WTC11 (cell line): ENCODE measurements around the gene ZNF787. TPM values are rescaled to one million over a fixed set of nuclear protein-coding genes. Genes with fewer than 3 reads are reported as not detected.

Experiments used
- ATAC-seq: fragments of 200-7000 bp; cut with Tn5 transposase; 2 replicates; pipeline ENCODE4 v1.10.0; 2021; ENCODE audit warnings: mild to moderate bottlenecking, moderate library complexity
- CTCF ChIA-PET: fragments of 300-600 bp; sonication (Branson Sonifier 250); formaldehyde crosslinking; loops from one replicate; lab custom pipeline; 2021; ENCODE audit warnings: antibody characterized with exemption; lab: Charles Lee
- POLR2A ChIA-PET: fragments of 350-600 bp; sonication (Branson Sonifier 250); formaldehyde crosslinking; loops from one replicate; lab custom pipeline; 2021; ENCODE audit warnings: antibody characterized with exemption; lab: Charles Lee
- DNase-seq: peaks from one replicate; pipeline ENCODE4 v3.0.0; 2021; ENCODE audit warnings: low spot score
- H3K27ac Mint-ChIP-seq: 2 replicates; pipeline ENCODE4 v1.8.0; 2021; ENCODE audit warnings: mixed read lengths
- H3K27me3 Mint-ChIP-seq: 2 replicates; pipeline ENCODE4 v1.8.0; 2021; ENCODE audit warnings: low read depth, mild to moderate bottlenecking, moderate library complexity, mixed read lengths
- H3K36me3 Mint-ChIP-seq: 2 replicates; pipeline ENCODE4 v1.8.0; 2021; ENCODE audit warnings: mixed read lengths
- H3K4me1 Mint-ChIP-seq: 2 replicates; pipeline ENCODE4 v1.8.0; 2022; ENCODE audit warnings: mixed read lengths
- H3K4me3 Mint-ChIP-seq: 2 replicates; pipeline ENCODE4 v1.8.0; 2021; ENCODE audit warnings: mild to moderate bottlenecking, moderate library complexity, mixed read lengths
- H3K9me3 Mint-ChIP-seq: 2 replicates; pipeline ENCODE4 v1.8.0; 2021; ENCODE audit warnings: mixed read lengths
- CREB1 ChIP-seq: sonication (generic); formaldehyde crosslinking; IDR thresholded peaks from 2 replicates; pipeline ENCODE4 v1.8.0; 2023; ENCODE audit warnings: mild to moderate bottlenecking, missing genetic modification reagents
- EMX1 ChIP-seq: fragments of 250-450 bp; sonication (Bioruptor Pico); IDR thresholded peaks from 2 replicates; pipeline ENCODE4 v1.8.0; 2021; ENCODE audit warnings: mild to moderate bottlenecking
- JAZF1 ChIP-seq: fragments of 250-450 bp; sonication (Bioruptor Pico); IDR thresholded peaks from 2 replicates; pipeline ENCODE4 v1.9.0; 2021; ENCODE audit warnings: moderate library complexity, mild to moderate bottlenecking, inconsistent platforms
- JUN ChIP-seq: sonication (generic); formaldehyde crosslinking; IDR thresholded peaks from 2 replicates; pipeline ENCODE4 v1.8.0; 2023; ENCODE audit warnings: mild to moderate bottlenecking, missing genetic modification reagents
- NR3C1 ChIP-seq: sonication (generic); formaldehyde crosslinking; conservative IDR thresholded peaks from 2 replicates; pipeline ENCODE4 v1.8.1; 2023; ENCODE audit warnings: low read depth, mild to moderate bottlenecking, missing genetic modification reagents
- TCF7 ChIP-seq: sonication (generic); formaldehyde crosslinking; IDR thresholded peaks from 2 replicates; pipeline ENCODE4 v1.8.0; 2022; ENCODE audit warnings: mild to moderate bottlenecking, low read depth, missing genetic modification reagents, moderate library complexity
- TEAD4 ChIP-seq: sonication (generic); formaldehyde crosslinking; IDR thresholded peaks from 2 replicates; pipeline ENCODE4 v1.8.0; 2022; ENCODE audit warnings: mild to moderate bottlenecking, missing genetic modification reagents
- ZNF263 ChIP-seq: sonication (generic); formaldehyde crosslinking; IDR thresholded peaks from 2 replicates; pipeline ENCODE4 v1.8.1; 2022; ENCODE audit warnings: low read depth, mild to moderate bottlenecking, moderate library complexity, missing genetic modification reagents
- ZNF416 ChIP-seq: fragments of 250-450 bp; sonication (Bioruptor Pico); IDR thresholded peaks from 2 replicates; pipeline ENCODE4 v1.9.0; 2021; ENCODE audit warnings: mild to moderate bottlenecking, inconsistent platforms
- ZNF423 ChIP-seq: fragments of 250-450 bp; sonication (Bioruptor Pico); IDR thresholded peaks from 2 replicates; pipeline ENCODE4 v2.1.2; 2022; ENCODE audit warnings: mild to moderate bottlenecking, moderate library complexity
- total RNA-seq: library from RNA; stranded (reverse); gene quantifications from 3 replicates; pipeline ENCODE4 v1.2.3, GENCODE V29; 2021
- TF ChIP-seq, protein P1 (sequence below): fragments of 200-600 bp; IDR thresholded peaks from 2 replicates; pipeline ENCODE4 v1.8.0; 2022; ENCODE audit warnings: antibody characterized with exemption
- TF ChIP-seq, protein P2 (sequence below): sonication (generic); formaldehyde crosslinking; IDR thresholded peaks from 2 replicates; pipeline ENCODE4 v1.8.1; 2023; ENCODE audit warnings: mild to moderate bottlenecking, moderate library complexity, missing genetic modification reagents
- TF ChIP-seq, protein P3 (sequence below): fragments of 250-450 bp; sonication (Bioruptor Pico); IDR thresholded peaks from 2 replicates; pipeline ENCODE4 v2.1.2; 2022; ENCODE audit warnings: mild to moderate bottlenecking, moderate library complexity

ZNF787 gene
- total RNA-seq, 1 experiment from 2014 or later: 62.9 TPM

DNA sequence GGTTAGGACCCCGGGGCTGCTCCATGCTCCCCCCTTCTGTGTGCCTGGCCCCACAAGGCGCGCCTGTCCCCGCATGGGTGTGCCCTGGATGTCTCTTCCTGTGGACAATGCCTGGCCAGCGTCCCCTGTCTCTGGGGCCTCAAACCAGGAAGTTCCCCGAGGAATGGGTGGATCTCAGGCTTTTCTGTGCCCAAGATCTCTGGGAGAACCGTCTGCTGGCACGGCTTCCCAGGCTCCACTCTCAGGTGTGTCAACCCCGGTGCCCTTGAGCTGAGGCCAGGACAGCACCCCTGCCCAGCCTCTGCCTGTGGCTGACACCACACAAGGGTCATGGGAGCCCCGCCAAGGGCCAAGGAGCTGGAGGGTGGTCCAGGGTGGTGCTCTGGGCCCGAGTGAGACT is 35.7 kb upstream of the ZNF787 start (continued):
- TF ChIP-seq, protein P1, sequence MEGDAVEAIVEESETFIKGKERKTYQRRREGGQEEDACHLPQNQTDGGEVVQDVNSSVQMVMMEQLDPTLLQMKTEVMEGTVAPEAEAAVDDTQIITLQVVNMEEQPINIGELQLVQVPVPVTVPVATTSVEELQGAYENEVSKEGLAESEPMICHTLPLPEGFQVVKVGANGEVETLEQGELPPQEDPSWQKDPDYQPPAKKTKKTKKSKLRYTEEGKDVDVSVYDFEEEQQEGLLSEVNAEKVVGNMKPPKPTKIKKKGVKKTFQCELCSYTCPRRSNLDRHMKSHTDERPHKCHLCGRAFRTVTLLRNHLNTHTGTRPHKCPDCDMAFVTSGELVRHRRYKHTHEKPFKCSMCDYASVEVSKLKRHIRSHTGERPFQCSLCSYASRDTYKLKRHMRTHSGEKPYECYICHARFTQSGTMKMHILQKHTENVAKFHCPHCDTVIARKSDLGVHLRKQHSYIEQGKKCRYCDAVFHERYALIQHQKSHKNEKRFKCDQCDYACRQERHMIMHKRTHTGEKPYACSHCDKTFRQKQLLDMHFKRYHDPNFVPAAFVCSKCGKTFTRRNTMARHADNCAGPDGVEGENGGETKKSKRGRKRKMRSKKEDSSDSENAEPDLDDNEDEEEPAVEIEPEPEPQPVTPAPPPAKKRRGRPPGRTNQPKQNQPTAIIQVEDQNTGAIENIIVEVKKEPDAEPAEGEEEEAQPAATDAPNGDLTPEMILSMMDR: no peak
- TF ChIP-seq, all 79 proteins: peak for 0

DNA sequence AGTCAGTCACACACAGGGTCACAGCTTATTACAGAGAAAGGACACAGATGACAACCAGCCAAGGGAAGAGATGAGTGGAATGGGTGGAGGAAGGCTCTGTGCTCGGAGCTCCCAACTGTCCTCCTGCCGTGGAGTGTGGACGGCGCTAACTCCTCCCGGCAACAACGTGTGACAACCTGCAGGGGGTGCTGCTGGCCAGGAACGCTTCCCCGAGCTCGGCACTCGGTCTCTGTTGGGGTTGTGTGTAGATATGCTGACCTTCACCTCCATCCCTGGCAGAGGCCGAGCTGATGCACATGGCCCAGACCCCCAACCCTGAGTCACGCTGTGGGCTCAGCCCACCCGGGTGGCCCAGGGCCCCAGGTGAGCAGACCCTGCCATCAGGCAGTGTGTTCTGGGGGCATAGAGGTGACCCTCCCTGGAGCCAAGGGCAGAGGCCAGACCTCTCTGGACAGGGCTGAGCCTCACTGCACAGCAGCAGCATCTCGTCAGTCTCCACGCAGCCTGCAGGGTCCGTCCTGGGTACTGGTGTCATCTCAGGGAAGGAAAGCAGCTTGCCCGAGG is 34.1 kb upstream of the ZNF787 start:
- TF ChIP-seq NR3C1 (CRISPR knock-in tag): no peak
- TF ChIP-seq TEAD4 (CRISPR knock-in tag): no peak
- TF ChIP-seq, protein P1: peak; percentile 70
- no peak for TF ChIP-seq TCF7
- TF ChIP-seq, protein P2, sequence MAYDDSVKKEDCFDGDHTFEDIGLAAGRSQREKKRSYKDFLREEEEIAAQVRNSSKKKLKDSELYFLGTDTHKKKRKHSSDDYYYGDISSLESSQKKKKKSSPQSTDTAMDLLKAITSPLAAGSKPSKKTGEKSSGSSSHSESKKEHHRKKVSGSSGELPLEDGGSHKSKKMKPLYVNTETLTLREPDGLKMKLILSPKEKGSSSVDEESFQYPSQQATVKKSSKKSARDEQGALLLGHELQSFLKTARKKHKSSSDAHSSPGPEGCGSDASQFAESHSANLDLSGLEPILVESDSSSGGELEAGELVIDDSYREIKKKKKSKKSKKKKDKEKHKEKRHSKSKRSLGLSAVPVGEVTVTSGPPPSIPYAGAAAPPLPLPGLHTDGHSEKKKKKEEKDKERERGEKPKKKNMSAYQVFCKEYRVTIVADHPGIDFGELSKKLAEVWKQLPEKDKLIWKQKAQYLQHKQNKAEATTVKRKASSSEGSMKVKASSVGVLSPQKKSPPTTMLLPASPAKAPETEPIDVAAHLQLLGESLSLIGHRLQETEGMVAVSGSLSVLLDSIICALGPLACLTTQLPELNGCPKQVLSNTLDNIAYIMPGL: no peak
- peak; percentile 83 for TF ChIP-seq ZNF263
- H3K9me3 Mint-ChIP-seq: no peaks in the 10 kb centered on the region
- H3K4me1 Mint-ChIP-seq: peaks cover 24% of the 10 kb centered on the region
- peaks cover 37% of the 10 kb centered on the region for H3K36me3 Mint-ChIP-seq
- DNase-seq: peak; percentile 78
- ChIA-PET CTCF (interaction anchor here (0.5 to 3.8 kb wide), 51 partner anchors 10 to 1674 kb away, joined by 3 to 73 read pairs (median 8); partner anchors contain the start of genes GALP, ZNF444, ZNF582 and ZNF787), POLR2A (interaction anchor here (1.3 kb wide), 1 partner anchor 98 kb away, joined by 3 read pairs; no protein-coding TSS in a partner anchor)
- ATAC-seq: peak; percentile 70
- H3K27ac Mint-ChIP-seq: no peak overlapping the region
- no peaks in the 10 kb centered on the region for H3K27me3 Mint-ChIP-seq
- H3K4me3 Mint-ChIP-seq: no peak overlapping the region

DNA sequence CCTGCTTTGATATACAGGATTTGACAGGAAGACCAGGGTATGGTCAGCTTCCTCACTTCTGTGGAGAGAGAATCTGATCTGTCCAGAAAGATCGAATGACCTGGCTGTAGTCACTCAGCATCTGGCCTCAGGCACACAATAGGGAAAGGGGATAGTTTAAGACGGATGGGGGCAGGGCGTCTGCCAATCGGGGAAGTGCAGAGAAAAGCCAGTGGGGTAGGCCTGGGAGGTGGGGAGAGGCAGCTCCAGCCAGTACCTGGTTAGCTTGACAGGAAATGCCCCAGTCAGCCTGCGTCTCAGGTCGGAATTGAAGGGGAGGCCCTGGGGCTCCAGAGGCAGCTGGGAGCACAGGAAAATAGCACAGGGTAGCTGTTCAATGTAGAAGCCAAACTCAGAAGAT is 32.4 kb upstream of the ZNF787 start:
- H3K4me3 Mint-ChIP-seq: peak overlapping the region; percentile 33
- ATAC-seq (peak; percentile 96), DNase-seq (peak; percentile 72)
- peaks cover 41% of the 10 kb centered on the region for H3K36me3 Mint-ChIP-seq
- H3K4me1 Mint-ChIP-seq: peaks cover 24% of the 10 kb centered on the region
- H3K9me3 Mint-ChIP-seq: peaks cover 7% of the 10 kb centered on the region
- H3K27ac Mint-ChIP-seq: peak overlapping the region; percentile 85
- TF ChIP-seq JAZF1 (CRISPR knock-in tag): no peak
- no peak for TF ChIP-seq JUN (CRISPR knock-in tag)
- TF ChIP-seq EMX1 (CRISPR knock-in tag): no peak
- no peak for TF ChIP-seq ZNF416 (CRISPR knock-in tag)
- no peak for TF ChIP-seq CREB1
- ChIA-PET POLR2A (interaction anchor here (0.6 to 1.0 kb wide), 2 partner anchors 25 to 1111 kb away, joined by 3 read pairs; no protein-coding TSS in a partner anchor), CTCF (interaction anchor here (0.7 to 3.8 kb wide), 24 partner anchors 8 to 769 kb away, joined by 3 to 73 read pairs (median 8); partner anchors contain the start of genes TMEM238, ZNF444 and ZNF787)
- H3K27me3 Mint-ChIP-seq: no peaks in the 10 kb centered on the region

- Mint-ChIP-seq H3K36me3 (peaks cover 42% of the 10 kb centered on the region), H3K27ac (peak overlapping the region; percentile 85)
- TF ChIP-seq ZNF423 (CRISPR knock-in tag): 0 out of 2 replicates have a peak, but pooled peaks have one; percentile 6
- TF ChIP-seq, protein P3, sequence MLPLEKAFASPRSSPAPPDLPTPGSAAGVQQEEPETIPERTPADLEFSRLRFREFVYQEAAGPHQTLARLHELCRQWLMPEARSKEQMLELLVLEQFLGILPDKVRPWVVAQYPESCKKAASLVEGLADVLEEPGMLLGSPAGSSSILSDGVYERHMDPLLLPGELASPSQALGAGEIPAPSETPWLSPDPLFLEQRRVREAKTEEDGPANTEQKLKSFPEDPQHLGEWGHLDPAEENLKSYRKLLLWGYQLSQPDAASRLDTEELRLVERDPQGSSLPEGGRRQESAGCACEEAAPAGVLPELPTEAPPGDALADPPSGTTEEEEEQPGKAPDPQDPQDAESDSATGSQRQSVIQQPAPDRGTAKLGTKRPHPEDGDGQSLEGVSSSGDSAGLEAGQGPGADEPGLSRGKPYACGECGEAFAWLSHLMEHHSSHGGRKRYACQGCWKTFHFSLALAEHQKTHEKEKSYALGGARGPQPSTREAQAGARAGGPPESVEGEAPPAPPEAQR (CRISPR knock-in tag): no peak
- TF ChIP-seq, all 79 proteins: peak for 1
- DNase-seq (no peak), ATAC-seq (no peak)
- H3K9me3 Mint-ChIP-seq: peaks cover 7% of the 10 kb centered on the region
- H3K4me3 Mint-ChIP-seq: no peak overlapping the region
- POLR2A ChIA-PET: no interaction called here
- H3K27me3 Mint-ChIP-seq: no peaks in the 10 kb centered on the region
- CTCF ChIA-PET: interaction anchor here (0.5 to 3.4 kb wide), 15 partner anchors 9 to 1310 kb away, joined by 3 to 32 read pairs (median 5); no protein-coding TSS in a partner anchor
- peaks cover 24% of the 10 kb centered on the region for H3K4me1 Mint-ChIP-seq
Observed at GRCh38 chr19:56152644-56153043, 31.5 kb upstream of the ZNF787 start.
